K562 (cell line): Measurements from ENCODE around the gene UBE2E2.

Source experiments
- FOXK2 ChIP-seq, 2 experiments: fragments of 450-650 bp; IDR thresholded peaks in 1 of 2; conservative IDR thresholded peaks in 1 of 2; 2 replicates each; pipeline ENCODE4 v1.6.1; 2016; ENCODE audit warnings: low read depth in 2 of 2, mild to moderate bottlenecking in 1 of 2
- MAFK ChIP-seq: IDR thresholded peaks from 2 replicates; pipeline ENCODE4 v1.6.1; 2011; ENCODE audit warnings: low read length, improper control_type of control experiment
- NUFIP1 ChIP-seq: fragments of 450-650 bp; IDR thresholded peaks from 2 replicates; pipeline ENCODE4 v1.6.1; 2018; ENCODE audit not compliant: partially characterized antibody
- PHB2 ChIP-seq: fragments of 450-650 bp; IDR thresholded peaks from 2 replicates; pipeline ENCODE4 v1.6.1; 2017; ENCODE audit warnings: low read depth
- POLR2A ChIP-seq: fragments of 450-650 bp; conservative IDR thresholded peaks from 2 replicates; pipeline ENCODE4 v1.6.1; 2016
- POLR2AphosphoS5 ChIP-seq: IDR thresholded peaks from 2 replicates; pipeline ENCODE4 v1.6.1; 2011; ENCODE audit warnings: mild to moderate bottlenecking, low read depth, low read length, moderate library complexity; ENCODE audit not compliant: control insufficient read depth, insufficient read depth
- RBM15 ChIP-seq: fragments of 200-400 bp; formaldehyde crosslinking; IDR thresholded peaks from 2 replicates; pipeline ENCODE4 v1.6.1; 2018; ENCODE audit warnings: mild to moderate bottlenecking, low read length, moderate library complexity; ENCODE audit not compliant: insufficient read depth
- TGIF2 ChIP-seq: sonication (generic); formaldehyde crosslinking; IDR thresholded peaks from 2 replicates; pipeline ENCODE4 v1.8.1; 2022; ENCODE audit warnings: mild to moderate bottlenecking, missing genetic modification reagents, moderate library complexity
- ZNF12 ChIP-seq: sonication (generic); formaldehyde crosslinking; IDR thresholded peaks from 2 replicates; pipeline ENCODE4 v1.4.0; 2020; ENCODE audit warnings: mild to moderate bottlenecking, missing genetic modification reagents
- ZZZ3 ChIP-seq: fragments of 450-650 bp; IDR thresholded peaks from 2 replicates; pipeline ENCODE4 v1.6.1; 2016; ENCODE audit warnings: antibody characterized with exemption, mild to moderate bottlenecking, moderate library complexity
- TF ChIP-seq, protein P1 (sequence below): fragments of 150-350 bp; IDR thresholded peaks from 2 replicates; pipeline ENCODE4 v1.6.1; 2014; ENCODE audit warnings: low read depth, mild to moderate bottlenecking, low read length, borderline replicate concordance
- TF ChIP-seq, protein P2 (sequence below), 3 experiments: IDR thresholded peaks in 2 of 3; conservative IDR thresholded peaks in 1 of 3; 2 replicates each; pipeline ENCODE4 v1.5.1; 2011 to 2012; ENCODE audit warnings: low read length in 3 of 3, mild to moderate bottlenecking in 3 of 3, control low read depth in 2 of 3, improper control_type of control experiment in 1 of 3, inconsistent platforms in 1 of 3, low read depth in 1 of 3, mixed read lengths in 1 of 3, moderate library complexity in 1 of 3; ENCODE audit not compliant: insufficient read depth in 2 of 3
- TF ChIP-seq, protein P3 (sequence below), 2 experiments: fragments of 450-650 bp; formaldehyde crosslinking in 1 of 2; IDR thresholded peaks; 2 replicates each; pipeline versions ENCODE4 v1.4.0 to v1.6.1; 2014 to 2020; ENCODE audit warnings: mild to moderate bottlenecking in 2 of 2, borderline replicate concordance in 1 of 2, low read depth in 1 of 2
- TF ChIP-seq, protein P4 (sequence below): sonication (generic); formaldehyde crosslinking; IDR thresholded peaks from 2 replicates; pipeline ENCODE4 v1.8.1; 2022; ENCODE audit warnings: missing genetic modification reagents

DNA sequence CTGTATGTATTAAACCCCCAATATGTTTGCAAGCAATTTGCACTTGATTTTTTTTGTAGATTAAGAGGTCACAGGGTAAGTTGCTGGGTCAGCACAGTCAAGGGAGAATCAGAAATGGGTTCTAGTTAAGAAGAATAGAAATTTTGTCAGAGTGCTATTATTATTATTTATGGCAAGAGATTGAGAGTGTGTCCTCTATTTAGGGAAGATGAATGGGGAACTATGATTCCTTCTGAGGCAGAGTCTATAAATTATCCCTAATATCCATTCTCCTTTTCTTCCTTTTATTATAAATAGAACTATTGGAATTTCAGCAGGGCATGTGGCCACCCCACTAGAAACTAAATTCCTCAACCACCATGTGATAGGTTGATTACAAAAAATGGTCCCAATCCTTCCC lies 392.7 kb downstream of the UBE2E2 start:
- TF ChIP-seq NUFIP1 (no peak), FOXK2 (conservative IDR thresholded peaks at IDR 0.05 in 1 of 2, IDR thresholded peaks at IDR 0.05 in 1 of 2; ENCODE audit: low read depth in 2 of 2) (no peak), MAFK (no peak), RBM15 (no peak), TGIF2 (CRISPR knock-in tag) (no peak), ZNF12 (no peak), POLR2AphosphoS5 (no peak), POLR2A (no peak), ZZZ3 (no peak), PHB2 (no peak)
- TF ChIP-seq, protein P1, sequence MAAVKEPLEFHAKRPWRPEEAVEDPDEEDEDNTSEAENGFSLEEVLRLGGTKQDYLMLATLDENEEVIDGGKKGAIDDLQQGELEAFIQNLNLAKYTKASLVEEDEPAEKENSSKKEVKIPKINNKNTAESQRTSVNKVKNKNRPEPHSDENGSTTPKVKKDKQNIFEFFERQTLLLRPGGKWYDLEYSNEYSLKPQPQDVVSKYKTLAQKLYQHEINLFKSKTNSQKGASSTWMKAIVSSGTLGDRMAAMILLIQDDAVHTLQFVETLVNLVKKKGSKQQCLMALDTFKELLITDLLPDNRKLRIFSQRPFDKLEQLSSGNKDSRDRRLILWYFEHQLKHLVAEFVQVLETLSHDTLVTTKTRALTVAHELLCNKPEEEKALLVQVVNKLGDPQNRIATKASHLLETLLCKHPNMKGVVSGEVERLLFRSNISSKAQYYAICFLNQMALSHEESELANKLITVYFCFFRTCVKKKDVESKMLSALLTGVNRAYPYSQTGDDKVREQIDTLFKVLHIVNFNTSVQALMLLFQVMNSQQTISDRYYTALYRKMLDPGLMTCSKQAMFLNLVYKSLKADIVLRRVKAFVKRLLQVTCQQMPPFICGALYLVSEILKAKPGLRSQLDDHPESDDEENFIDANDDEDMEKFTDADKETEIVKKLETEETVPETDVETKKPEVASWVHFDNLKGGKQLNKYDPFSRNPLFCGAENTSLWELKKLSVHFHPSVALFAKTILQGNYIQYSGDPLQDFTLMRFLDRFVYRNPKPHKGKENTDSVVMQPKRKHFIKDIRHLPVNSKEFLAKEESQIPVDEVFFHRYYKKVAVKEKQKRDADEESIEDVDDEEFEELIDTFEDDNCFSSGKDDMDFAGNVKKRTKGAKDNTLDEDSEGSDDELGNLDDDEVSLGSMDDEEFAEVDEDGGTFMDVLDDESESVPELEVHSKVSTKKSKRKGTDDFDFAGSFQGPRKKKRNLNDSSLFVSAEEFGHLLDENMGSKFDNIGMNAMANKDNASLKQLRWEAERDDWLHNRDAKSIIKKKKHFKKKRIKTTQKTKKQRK: no peak
- TF ChIP-seq, protein P2, sequence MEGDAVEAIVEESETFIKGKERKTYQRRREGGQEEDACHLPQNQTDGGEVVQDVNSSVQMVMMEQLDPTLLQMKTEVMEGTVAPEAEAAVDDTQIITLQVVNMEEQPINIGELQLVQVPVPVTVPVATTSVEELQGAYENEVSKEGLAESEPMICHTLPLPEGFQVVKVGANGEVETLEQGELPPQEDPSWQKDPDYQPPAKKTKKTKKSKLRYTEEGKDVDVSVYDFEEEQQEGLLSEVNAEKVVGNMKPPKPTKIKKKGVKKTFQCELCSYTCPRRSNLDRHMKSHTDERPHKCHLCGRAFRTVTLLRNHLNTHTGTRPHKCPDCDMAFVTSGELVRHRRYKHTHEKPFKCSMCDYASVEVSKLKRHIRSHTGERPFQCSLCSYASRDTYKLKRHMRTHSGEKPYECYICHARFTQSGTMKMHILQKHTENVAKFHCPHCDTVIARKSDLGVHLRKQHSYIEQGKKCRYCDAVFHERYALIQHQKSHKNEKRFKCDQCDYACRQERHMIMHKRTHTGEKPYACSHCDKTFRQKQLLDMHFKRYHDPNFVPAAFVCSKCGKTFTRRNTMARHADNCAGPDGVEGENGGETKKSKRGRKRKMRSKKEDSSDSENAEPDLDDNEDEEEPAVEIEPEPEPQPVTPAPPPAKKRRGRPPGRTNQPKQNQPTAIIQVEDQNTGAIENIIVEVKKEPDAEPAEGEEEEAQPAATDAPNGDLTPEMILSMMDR (IDR thresholded peaks at IDR 0.05 in 2 of 3, conservative IDR thresholded peaks at IDR 0.05 in 1 of 3; ENCODE audit: insufficient read depth in 2 of 3, low read depth in 1 of 3, low read length in 3 of 3): no peak
- TF ChIP-seq, protein P3, sequence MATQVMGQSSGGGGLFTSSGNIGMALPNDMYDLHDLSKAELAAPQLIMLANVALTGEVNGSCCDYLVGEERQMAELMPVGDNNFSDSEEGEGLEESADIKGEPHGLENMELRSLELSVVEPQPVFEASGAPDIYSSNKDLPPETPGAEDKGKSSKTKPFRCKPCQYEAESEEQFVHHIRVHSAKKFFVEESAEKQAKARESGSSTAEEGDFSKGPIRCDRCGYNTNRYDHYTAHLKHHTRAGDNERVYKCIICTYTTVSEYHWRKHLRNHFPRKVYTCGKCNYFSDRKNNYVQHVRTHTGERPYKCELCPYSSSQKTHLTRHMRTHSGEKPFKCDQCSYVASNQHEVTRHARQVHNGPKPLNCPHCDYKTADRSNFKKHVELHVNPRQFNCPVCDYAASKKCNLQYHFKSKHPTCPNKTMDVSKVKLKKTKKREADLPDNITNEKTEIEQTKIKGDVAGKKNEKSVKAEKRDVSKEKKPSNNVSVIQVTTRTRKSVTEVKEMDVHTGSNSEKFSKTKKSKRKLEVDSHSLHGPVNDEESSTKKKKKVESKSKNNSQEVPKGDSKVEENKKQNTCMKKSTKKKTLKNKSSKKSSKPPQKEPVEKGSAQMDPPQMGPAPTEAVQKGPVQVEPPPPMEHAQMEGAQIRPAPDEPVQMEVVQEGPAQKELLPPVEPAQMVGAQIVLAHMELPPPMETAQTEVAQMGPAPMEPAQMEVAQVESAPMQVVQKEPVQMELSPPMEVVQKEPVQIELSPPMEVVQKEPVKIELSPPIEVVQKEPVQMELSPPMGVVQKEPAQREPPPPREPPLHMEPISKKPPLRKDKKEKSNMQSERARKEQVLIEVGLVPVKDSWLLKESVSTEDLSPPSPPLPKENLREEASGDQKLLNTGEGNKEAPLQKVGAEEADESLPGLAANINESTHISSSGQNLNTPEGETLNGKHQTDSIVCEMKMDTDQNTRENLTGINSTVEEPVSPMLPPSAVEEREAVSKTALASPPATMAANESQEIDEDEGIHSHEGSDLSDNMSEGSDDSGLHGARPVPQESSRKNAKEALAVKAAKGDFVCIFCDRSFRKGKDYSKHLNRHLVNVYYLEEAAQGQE (IDR thresholded peaks at IDR 0.05; ENCODE audit: borderline replicate concordance): no peak
- TF ChIP-seq, protein P3 (CRISPR knock-in tag; IDR thresholded peaks at IDR 0.05; ENCODE audit: low read depth): no peak
- TF ChIP-seq, protein P4, sequence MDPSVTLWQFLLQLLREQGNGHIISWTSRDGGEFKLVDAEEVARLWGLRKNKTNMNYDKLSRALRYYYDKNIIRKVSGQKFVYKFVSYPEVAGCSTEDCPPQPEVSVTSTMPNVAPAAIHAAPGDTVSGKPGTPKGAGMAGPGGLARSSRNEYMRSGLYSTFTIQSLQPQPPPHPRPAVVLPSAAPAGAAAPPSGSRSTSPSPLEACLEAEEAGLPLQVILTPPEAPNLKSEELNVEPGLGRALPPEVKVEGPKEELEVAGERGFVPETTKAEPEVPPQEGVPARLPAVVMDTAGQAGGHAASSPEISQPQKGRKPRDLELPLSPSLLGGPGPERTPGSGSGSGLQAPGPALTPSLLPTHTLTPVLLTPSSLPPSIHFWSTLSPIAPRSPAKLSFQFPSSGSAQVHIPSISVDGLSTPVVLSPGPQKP (CRISPR knock-in tag): no peak
